CD14-positive monocyte (primary cell): ENCODE data around the gene RMI1. TPM values are rescaled to one million over a fixed set of nuclear protein-coding genes. Genes with fewer than 3 reads are reported as not detected.

Experiments used
- DNase-seq, 3 donors: peaks; one replicate each; pipeline ENCODE4 v3.0.0-alpha.2; 2011 to 2022
- H2AFZ ChIP-seq: 2 replicates; pipeline ENCODE4 v1.6.0; 2012; ENCODE audit warnings: mild to moderate bottlenecking, low read depth, low read length, inconsistent platforms; ENCODE audit not compliant: insufficient read depth, poor library complexity, severe bottlenecking
- H3K27ac ChIP-seq, 2 donors: 1 replicate in 1 of 2; 2 replicates in 1 of 2; pipeline ENCODE4 v1.5.1; 2012 to 2013; ENCODE audit warnings: low read length in 2 of 2, control low read depth in 1 of 2, inconsistent platforms in 1 of 2, low read depth in 1 of 2, mild to moderate bottlenecking in 1 of 2
- H3K27me3 ChIP-seq, 2 donors: one replicate each; pipeline versions ENCODE4 v1.6.0 to v1.6.1; 2011 to 2013; ENCODE audit warnings: low read length in 2 of 2; ENCODE audit not compliant: control insufficient read depth in 2 of 2, insufficient read depth in 2 of 2
- H3K36me3 ChIP-seq, 2 donors: replicated peaks in 1 of 2; 1 replicate in 1 of 2; 2 replicates in 1 of 2; pipeline versions ENCODE4 v1.5.1 to v1.6.1; 2012 to 2013; ENCODE audit warnings: low read length in 2 of 2, control low read depth in 1 of 2, inconsistent platforms in 1 of 2, mild to moderate bottlenecking in 1 of 2; ENCODE audit not compliant: insufficient read depth in 2 of 2, control insufficient read depth in 1 of 2
- H3K4me1 ChIP-seq, 2 donors: 1 replicate in 1 of 2; 2 replicates in 1 of 2; pipeline versions ENCODE4 v1.5.1 to v1.6.1; 2012 to 2013; ENCODE audit warnings: low read length in 2 of 2, control low read depth in 1 of 2, inconsistent platforms in 1 of 2, mild to moderate bottlenecking in 1 of 2, moderate library complexity in 1 of 2; ENCODE audit not compliant: insufficient read depth in 2 of 2, control insufficient read depth in 1 of 2
- H3K4me2 ChIP-seq: replicated peaks from 2 replicates; pipeline ENCODE3; 2012; ENCODE audit warnings: low read length, moderate library complexity, mild to moderate bottlenecking; ENCODE audit not compliant: poor library complexity, severe bottlenecking; ENCODE audit errors: extremely low read depth
- H3K4me3 ChIP-seq, 3 experiments: fragments of 200-600 bp in 1 of 3; sonication (generic) in 1 of 3; replicated peaks in 1 of 3; 1 replicate in 2 of 3; 2 replicates in 1 of 3; pipeline ENCODE4 v1.5.1; 2011 to 2013; ENCODE audit warnings: low read length in 3 of 3, mild to moderate bottlenecking in 3 of 3, control low read depth in 2 of 3, low read depth in 2 of 3, inconsistent platforms in 1 of 3, moderate library complexity in 1 of 3
- H3K79me2 ChIP-seq: 2 replicates; pipeline ENCODE4 v1.6.0; 2012; ENCODE audit warnings: mild to moderate bottlenecking, control low read depth, inconsistent platforms, low read length, moderate library complexity; ENCODE audit not compliant: insufficient read depth
- H3K9ac ChIP-seq: 2 replicates; pipeline ENCODE4 v1.6.0; 2017; ENCODE audit warnings: low read length, mild to moderate bottlenecking; ENCODE audit not compliant: insufficient read depth, poor library complexity, severe bottlenecking
- H3K9me3 ChIP-seq, 2 donors: replicated peaks in 1 of 2; 1 replicate in 1 of 2; 2 replicates in 1 of 2; pipeline versions ENCODE4 v1.5.1 to v1.6.1; 2012 to 2013; ENCODE audit warnings: low read length in 2 of 2, control low read depth in 1 of 2; ENCODE audit not compliant: control insufficient read depth in 1 of 2, insufficient read depth in 1 of 2
- H4K20me1 ChIP-seq: 2 replicates; pipeline ENCODE4 v1.6.0; 2012; ENCODE audit warnings: mild to moderate bottlenecking, low read length, control low read depth, moderate library complexity; ENCODE audit not compliant: insufficient read depth
- H3K27ac Mint-ChIP-seq, 7 donors: one replicate each; pipeline ENCODE4 v1.8.0; 2020; ENCODE audit warnings: mild to moderate bottlenecking in 7 of 7, mixed read lengths in 7 of 7, moderate library complexity in 6 of 7, inconsistent platforms in 2 of 7
- H3K27me3 Mint-ChIP-seq, 3 donors: one replicate each; pipeline ENCODE4 v1.8.0; 2021 to 2022; ENCODE audit warnings: low read depth in 3 of 3, mild to moderate bottlenecking in 3 of 3, mixed read lengths in 3 of 3, moderate library complexity in 3 of 3, inconsistent platforms in 1 of 3
- H3K36me3 Mint-ChIP-seq, 2 donors: one replicate each; pipeline ENCODE4 v1.8.0; 2020; ENCODE audit warnings: mixed read lengths in 2 of 2, inconsistent platforms in 1 of 2, mild to moderate bottlenecking in 1 of 2
- H3K4me1 Mint-ChIP-seq: one replicate; pipeline ENCODE4 v1.8.0; 2020; ENCODE audit warnings: mild to moderate bottlenecking, mixed read lengths
- H3K4me3 Mint-ChIP-seq, 2 donors: one replicate each; pipeline ENCODE4 v1.8.0; 2020; ENCODE audit warnings: mild to moderate bottlenecking in 2 of 2, mixed read lengths in 2 of 2, moderate library complexity in 1 of 2
- H3K9me3 Mint-ChIP-seq, 7 donors: one replicate each; pipeline ENCODE4 v1.8.0; 2020 to 2022; ENCODE audit warnings: mixed read lengths in 7 of 7, mild to moderate bottlenecking in 6 of 7, moderate library complexity in 6 of 7, inconsistent platforms in 2 of 7
- CTCF ChIP-seq: fragments of 200-600 bp; IDR thresholded peaks from one replicate; pipeline ENCODE4 v1.8.0; 2022; ENCODE audit warnings: antibody characterized with exemption, mild to moderate bottlenecking
- WGBS: methylation state at CpG from one replicate; pipeline ENCODE4 v1.1.5; 2013; ENCODE audit warnings: missing lambda C conversion rate; ENCODE audit not compliant: insufficient coverage; 5-methylcytosine and 5-hydroxymethylcytosine counted together
- intact Hi-C, 2 donors: fragments of 100-400 bp; cut with micrococcal nuclease; formaldehyde crosslinking; loops; one replicate each; pipeline versions ENCODE4 v1.15.0 to v1.15.1; 2023
- polyA plus RNA-seq, 3 donors: library from polyadenylated mRNA; depleted of rRNA in 1 of 3; unstranded in 2 of 3; stranded (reverse) in 1 of 3; fragments of 300-500 nt in 2 of 3; fragments of >200 nt in 1 of 3; fragmentation: Illumina TruSeq in 2 of 3; gene quantifications; 1 replicate in 2 of 3; 2 replicates in 1 of 3; pipeline ENCODE4 v1.2.3, GENCODE V29; 2012 to 2021

Gene RMI1
- polyA plus RNA-seq, 3 donors: 1.7 to 11.5 (median 5.3) TPM

- Mint-ChIP-seq H3K4me1 (peaks cover 21% of the 10 kb centered on the region), H3K4me3 (peak overlapping the region; percentile 98), H3K36me3 (peaks cover 3 to 30% of the 10 kb centered on the region in 2 donors), H3K27ac (peak overlapping the region; percentile 87 to 99 (median 96)), H3K27me3 (peaks cover 0 to 2% (median 1%) of the 10 kb centered on the region in 3 donors), H3K9me3 (no peaks in the 10 kb centered on the region)
- H3K4me3 ChIP-seq: peak overlapping the region; percentile 49 to 86 (median 74)
- no peaks in the 10 kb centered on the region for H4K20me1 ChIP-seq
- peak overlapping the region; percentile 96 for H3K9ac ChIP-seq
- WGBS: 0% methylated on average over 23 of the region's 23 CpGs
- peak; percentile 83 to 88 (median 84) for DNase-seq
- intact Hi-C loops: no loop called here
- H3K9me3 ChIP-seq: no peaks in the 10 kb centered on the region
- H2AFZ ChIP-seq: peak overlapping the region; percentile 88
- no peak for TF ChIP-seq CTCF
- peaks cover 13 to 20% of the 10 kb centered on the region in 2 donors for H3K4me1 ChIP-seq
- peak overlapping the region; percentile 87 to 98 for H3K27ac ChIP-seq
- peak overlapping the region; percentile 79 for H3K4me2 ChIP-seq
- H3K79me2 ChIP-seq: peaks cover 4% of the 10 kb centered on the region
- H3K27me3 ChIP-seq: no peaks in the 10 kb centered on the region
- H3K36me3 ChIP-seq: peaks cover 6 to 16% of the 10 kb centered on the region in 2 donors
These were observed 24.5 kb upstream of the RMI1 start for GRCh38 chr9:83956086-83956435.

- TF ChIP-seq CTCF: no peak
- Histone ChIP-seq H3K9ac (peak overlapping the region; percentile 96), H3K9me3 (no peaks in the 10 kb centered on the region), H3K4me2 (peak overlapping the region; percentile 79), H3K4me1 (peaks cover 13 to 20% of the 10 kb centered on the region in 2 donors), H3K79me2 (peaks cover 4% of the 10 kb centered on the region), H4K20me1 (no peaks in the 10 kb centered on the region), H2AFZ (peak overlapping the region; percentile 88), H3K27me3 (no peaks in the 10 kb centered on the region), H3K36me3 (peaks cover 5 to 12% of the 10 kb centered on the region in 2 donors), H3K27ac (peak overlapping the region; percentile 87 to 98), H3K4me3 (peak overlapping the region; percentile 49 to 86 (median 74))
- H3K36me3 Mint-ChIP-seq: peaks cover 3 to 27% of the 10 kb centered on the region in 2 donors
- peak; percentile 63 to 77 (median 73) for DNase-seq
- H3K27ac Mint-ChIP-seq: peak overlapping the region; percentile 87 to 99 (median 96)
- intact Hi-C loops: no loop called here
- 5% methylated on average over 52 of the region's 57 CpGs for WGBS
- peak overlapping the region; percentile 98 for H3K4me3 Mint-ChIP-seq
- H3K27me3 Mint-ChIP-seq: peaks cover 0 to 2% (median 1%) of the 10 kb centered on the region in 3 donors
- H3K9me3 Mint-ChIP-seq: no peaks in the 10 kb centered on the region
- peaks cover 24% of the 10 kb centered on the region for H3K4me1 Mint-ChIP-seq
These were observed 24.0 kb upstream of the RMI1 start for GRCh38 chr9:83956436-83957247.
